Measurements from ENCODE around the gene PRR5. TPM values are rescaled to one million over a fixed set of nuclear protein-coding genes. Genes with fewer than 3 reads are reported as not detected.

Gene PRR5
- total RNA-seq, 1 experiment from 2014 or later: 26.9 TPM

DNA sequence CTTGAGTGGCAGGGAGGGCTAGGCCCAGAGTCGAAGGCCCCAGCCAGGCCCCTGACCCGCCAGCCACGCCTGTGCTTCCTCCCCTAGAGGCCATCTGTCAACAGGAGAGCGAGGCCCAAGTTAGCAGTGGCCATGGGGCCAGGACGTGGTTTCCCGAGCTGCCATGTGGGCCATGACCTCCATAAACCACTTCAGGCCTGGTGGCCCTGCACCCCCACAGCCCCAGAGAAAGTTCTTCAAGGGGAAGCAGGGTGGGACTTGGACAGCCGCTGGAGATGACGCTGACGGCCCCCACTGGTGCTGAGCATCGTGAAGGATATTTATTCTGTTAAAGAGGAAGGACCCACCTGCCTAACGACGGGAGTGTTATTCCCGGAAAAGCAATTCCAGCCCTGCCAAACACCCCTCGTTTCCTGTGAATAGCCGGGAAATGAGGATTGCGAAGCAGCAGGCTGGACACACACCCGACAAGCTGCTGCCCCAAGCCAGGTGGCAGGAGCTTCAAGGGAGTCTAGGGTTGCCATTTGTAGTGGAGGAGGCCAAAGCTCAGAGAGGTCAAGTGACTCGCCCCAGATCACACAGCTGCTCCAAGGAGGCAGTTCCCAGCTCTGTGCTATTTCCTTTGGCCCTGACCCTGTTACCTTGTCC, 12.8 kb downstream of the PRR5 start:
- BruUV-seq (replicated peaks): no TSS peak
- Histone ChIP-seq H2AFZ (ENCODE audit: low read depth, low read length, poor library complexity, severe bottlenecking) (no peak overlapping the region), H3K9me3 (ENCODE audit: control insufficient read depth in 1 of 2, insufficient read depth in 1 of 2, low read depth in 1 of 2, low read length in 2 of 2) (no peaks in the 10 kb centered on the region), H3K27ac (ENCODE audit: low read depth, low read length) (no peak overlapping the region), H3K9ac (ENCODE audit: low read length) (no peak overlapping the region), H4K20me1 (ENCODE audit: insufficient read depth) (no peaks in the 10 kb centered on the region), H3K36me3 (ENCODE audit: control insufficient read depth in 1 of 2, insufficient read depth in 2 of 2, low read length in 2 of 2) (0 out of 4 replicates have a peak, but pooled peaks cover 0 to 3% of the 10 kb centered on the region in 2 experiments), H3K9me2 (ENCODE audit: insufficient read depth) (no peaks in the 10 kb centered on the region), H3K27me3 (ENCODE audit: insufficient read depth, low read length) (no peaks in the 10 kb centered on the region), H3K4me3 (replicated peaks in 1 of 2; ENCODE audit: low read depth in 1 of 2, low read length in 2 of 2) (no peak overlapping the region), H3K79me2 (ENCODE audit: insufficient read depth, low read length) (peaks cover 16% of the 10 kb centered on the region; the same call in 1 of the 2 replicates), H3K4me1 (ENCODE audit: control insufficient read depth in 1 of 2, insufficient read depth in 2 of 2, low read length in 2 of 2) (peaks cover 0 to 9% of the 10 kb centered on the region in 2 experiments; a peak in 3 of 4 replicates), H3K4me2 (ENCODE audit: low read length) (no peak overlapping the region)
- RAD21 ChIA-PET (ENCODE audit: low non-redundant PET in 1 of 2, low total read pairs in 2 of 2, uncharacterized antibody in 2 of 2, unreplicated experiment in 2 of 2): no interaction called here
- TF ChIP-seq EGR1 (IDR thresholded peaks at IDR 0.05; ENCODE audit: low read depth) (no peak), EZH2 (IDR thresholded peaks at IDR 0.05) (no peak), POLR2A (IDR thresholded peaks at IDR 0.05; ENCODE audit: borderline replicate concordance, extremely low read depth, insufficient read depth, insufficient read length) (no peak), FOSL1 (IDR thresholded peaks at IDR 0.05; ENCODE audit: low read depth) (no peak), ELF1 (IDR thresholded peaks at IDR 0.05; ENCODE audit: borderline replicate concordance, low read depth) (no peak), CEBPB (IDR thresholded peaks at IDR 0.05; ENCODE audit: low read depth) (no peak), EZH2phosphoT487 (IDR thresholded peaks at IDR 0.05; ENCODE audit: borderline replicate concordance) (no peak), ZNF274 (IDR thresholded peaks at IDR 0.05; ENCODE audit: low read depth, low read length) (no peak), JUND (IDR thresholded peaks at IDR 0.05) (no peak), CBX3 (IDR thresholded peaks at IDR 0.05; ENCODE audit: low read depth) (no peak), ZFX (IDR thresholded peaks at IDR 0.05) (no peak), SIN3A (IDR thresholded peaks at IDR 0.05; ENCODE audit: low read depth) (no peak), TCF7L2 (IDR thresholded peaks at IDR 0.05; ENCODE audit: borderline replicate concordance, extremely low read depth, insufficient read depth, insufficient read length) (no peak)
- TF ChIP-seq, protein P1, sequence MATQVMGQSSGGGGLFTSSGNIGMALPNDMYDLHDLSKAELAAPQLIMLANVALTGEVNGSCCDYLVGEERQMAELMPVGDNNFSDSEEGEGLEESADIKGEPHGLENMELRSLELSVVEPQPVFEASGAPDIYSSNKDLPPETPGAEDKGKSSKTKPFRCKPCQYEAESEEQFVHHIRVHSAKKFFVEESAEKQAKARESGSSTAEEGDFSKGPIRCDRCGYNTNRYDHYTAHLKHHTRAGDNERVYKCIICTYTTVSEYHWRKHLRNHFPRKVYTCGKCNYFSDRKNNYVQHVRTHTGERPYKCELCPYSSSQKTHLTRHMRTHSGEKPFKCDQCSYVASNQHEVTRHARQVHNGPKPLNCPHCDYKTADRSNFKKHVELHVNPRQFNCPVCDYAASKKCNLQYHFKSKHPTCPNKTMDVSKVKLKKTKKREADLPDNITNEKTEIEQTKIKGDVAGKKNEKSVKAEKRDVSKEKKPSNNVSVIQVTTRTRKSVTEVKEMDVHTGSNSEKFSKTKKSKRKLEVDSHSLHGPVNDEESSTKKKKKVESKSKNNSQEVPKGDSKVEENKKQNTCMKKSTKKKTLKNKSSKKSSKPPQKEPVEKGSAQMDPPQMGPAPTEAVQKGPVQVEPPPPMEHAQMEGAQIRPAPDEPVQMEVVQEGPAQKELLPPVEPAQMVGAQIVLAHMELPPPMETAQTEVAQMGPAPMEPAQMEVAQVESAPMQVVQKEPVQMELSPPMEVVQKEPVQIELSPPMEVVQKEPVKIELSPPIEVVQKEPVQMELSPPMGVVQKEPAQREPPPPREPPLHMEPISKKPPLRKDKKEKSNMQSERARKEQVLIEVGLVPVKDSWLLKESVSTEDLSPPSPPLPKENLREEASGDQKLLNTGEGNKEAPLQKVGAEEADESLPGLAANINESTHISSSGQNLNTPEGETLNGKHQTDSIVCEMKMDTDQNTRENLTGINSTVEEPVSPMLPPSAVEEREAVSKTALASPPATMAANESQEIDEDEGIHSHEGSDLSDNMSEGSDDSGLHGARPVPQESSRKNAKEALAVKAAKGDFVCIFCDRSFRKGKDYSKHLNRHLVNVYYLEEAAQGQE (IDR thresholded peaks at IDR 0.05; ENCODE audit: low read depth): no peak
- TF ChIP-seq, protein P2, sequence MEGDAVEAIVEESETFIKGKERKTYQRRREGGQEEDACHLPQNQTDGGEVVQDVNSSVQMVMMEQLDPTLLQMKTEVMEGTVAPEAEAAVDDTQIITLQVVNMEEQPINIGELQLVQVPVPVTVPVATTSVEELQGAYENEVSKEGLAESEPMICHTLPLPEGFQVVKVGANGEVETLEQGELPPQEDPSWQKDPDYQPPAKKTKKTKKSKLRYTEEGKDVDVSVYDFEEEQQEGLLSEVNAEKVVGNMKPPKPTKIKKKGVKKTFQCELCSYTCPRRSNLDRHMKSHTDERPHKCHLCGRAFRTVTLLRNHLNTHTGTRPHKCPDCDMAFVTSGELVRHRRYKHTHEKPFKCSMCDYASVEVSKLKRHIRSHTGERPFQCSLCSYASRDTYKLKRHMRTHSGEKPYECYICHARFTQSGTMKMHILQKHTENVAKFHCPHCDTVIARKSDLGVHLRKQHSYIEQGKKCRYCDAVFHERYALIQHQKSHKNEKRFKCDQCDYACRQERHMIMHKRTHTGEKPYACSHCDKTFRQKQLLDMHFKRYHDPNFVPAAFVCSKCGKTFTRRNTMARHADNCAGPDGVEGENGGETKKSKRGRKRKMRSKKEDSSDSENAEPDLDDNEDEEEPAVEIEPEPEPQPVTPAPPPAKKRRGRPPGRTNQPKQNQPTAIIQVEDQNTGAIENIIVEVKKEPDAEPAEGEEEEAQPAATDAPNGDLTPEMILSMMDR (IDR thresholded peaks at IDR 0.05 in 2 of 3, conservative IDR thresholded peaks at IDR 0.05 in 1 of 3; ENCODE audit: borderline replicate concordance in 1 of 3, insufficient read depth in 1 of 3, low read depth in 2 of 3, low read length in 2 of 3): no peak
- TF ChIP-seq, protein P3, sequence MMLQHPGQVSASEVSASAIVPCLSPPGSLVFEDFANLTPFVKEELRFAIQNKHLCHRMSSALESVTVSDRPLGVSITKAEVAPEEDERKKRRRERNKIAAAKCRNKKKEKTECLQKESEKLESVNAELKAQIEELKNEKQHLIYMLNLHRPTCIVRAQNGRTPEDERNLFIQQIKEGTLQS (IDR thresholded peaks at IDR 0.05): no peak
- CTCF ChIA-PET: no interaction called here
- ATAC-seq (no peak), DNase-seq (ENCODE audit: low read depth, low spot score) (no peak)
- intact Hi-C loops (cut with micrococcal nuclease): no loop called here
- POLR2A ChIA-PET: no interaction called here
